Right lobe of liver (tissue), 6 donors: Measurements from ENCODE around the gene CALHM5. TPM values are rescaled to one million over a fixed set of nuclear protein-coding genes. Genes with fewer than 3 reads are reported as not detected.
A peak's percentile ranks its signal among the peaks of the same experiment; 100 is the strongest.

Experiments
- ATAC-seq, 4 donors: fragments of 200-7000 bp; cut with Tn5 transposase; one replicate each; pipeline ENCODE4 v1.9.1; 2020; ENCODE audit warnings: mild to moderate bottlenecking in 4 of 4, moderate library complexity in 4 of 4
- DNase-seq, 3 donors: peaks; one replicate each; pipeline ENCODE4 v3.0.0-alpha.2; 2020
- H3K27ac ChIP-seq, 3 donors: fragments of 200-600 bp; one replicate each; pipeline ENCODE4 v1.8.0; 2022
- H3K27me3 ChIP-seq, 2 donors: fragments of 200-600 bp; one replicate each; pipeline ENCODE4 v1.8.0; 2022
- H3K36me3 ChIP-seq, 4 donors: fragments of 200-600 bp; sonication (generic) in 1 of 4; one replicate each; pipeline versions ENCODE4 v1.5.1 to v1.8.0; 2017 to 2022; ENCODE audit warnings: control low read depth in 1 of 4
- H3K4me1 ChIP-seq, 4 donors: fragments of 200-600 bp; sonication (generic) in 1 of 4; one replicate each; pipeline versions ENCODE4 v1.5.1 to v1.8.0; 2017 to 2022; ENCODE audit warnings: control low read depth in 1 of 4
- H3K4me3 ChIP-seq, 3 donors: fragments of 200-600 bp; one replicate each; pipeline ENCODE4 v1.8.0; 2022
- H3K9me3 ChIP-seq, 4 donors: fragments of 200-600 bp; sonication (generic) in 1 of 4; one replicate each; pipeline versions ENCODE4 v1.5.1 to v1.8.0; 2017 to 2022; ENCODE audit warnings: control low read depth in 1 of 4
- CTCF ChIP-seq, 4 donors: fragments of 200-600 bp in 3 of 4; fragments of 450-650 bp in 1 of 4; IDR thresholded peaks; one replicate each; pipeline versions ENCODE4 v1.5.1 to v1.8.0; 2016 to 2022; ENCODE audit warnings: antibody characterized with exemption in 4 of 4, mild to moderate bottlenecking in 2 of 4
- POLR2A ChIP-seq: fragments of 450-650 bp; IDR thresholded peaks from one replicate; pipeline ENCODE4 v1.6.1; 2017; ENCODE audit warnings: antibody characterized with exemption, mild to moderate bottlenecking
- WGBS: methylation state at CpG from one replicate; pipeline ENCODE4 v1.1.6; 2018; ENCODE audit warnings: low coverage, low lambda C conversion rate; ENCODE audit not compliant: insufficient coverage; ENCODE audit errors: missing lambda C conversion rate; 5-methylcytosine and 5-hydroxymethylcytosine counted together
- intact Hi-C, 2 donors: fragments of 100-400 bp; cut with DNase I; formaldehyde crosslinking; loops; one replicate each; pipeline versions ENCODE4 v1.11.2 to v1.14.1; 2022
- total RNA-seq, 6 experiments: library from RNA; depleted of rRNA in 2 of 6; stranded (reverse); fragments of >200 nt in 2 of 6; fragmentation: NEBNext Ultra II Directional in 3 of 6; extraction: Animal tissue kit (Norgen Biotek cat#: 25700) in 3 of 6; gene quantifications; one replicate each; pipeline versions ENCODE4 v1.1.0 to v1.2.4, GENCODE V29; 2016 to 2023
- donor health status: DM: no; HTN: yes; CAD: no.
- donor health status: DM: no; HTN: no; CAD: no.
- donor health status: DM: no; HTN: no; CAD: no.
- donor health status: DM: no; HTN: yes; CAD: no.
- donor health status: DM: no; HTN: yes; CAD: no.

Gene CALHM5
- total RNA-seq, 6 experiments from 2014 or later: 0.06 to 0.49 (median 0.18) TPM

DNA sequence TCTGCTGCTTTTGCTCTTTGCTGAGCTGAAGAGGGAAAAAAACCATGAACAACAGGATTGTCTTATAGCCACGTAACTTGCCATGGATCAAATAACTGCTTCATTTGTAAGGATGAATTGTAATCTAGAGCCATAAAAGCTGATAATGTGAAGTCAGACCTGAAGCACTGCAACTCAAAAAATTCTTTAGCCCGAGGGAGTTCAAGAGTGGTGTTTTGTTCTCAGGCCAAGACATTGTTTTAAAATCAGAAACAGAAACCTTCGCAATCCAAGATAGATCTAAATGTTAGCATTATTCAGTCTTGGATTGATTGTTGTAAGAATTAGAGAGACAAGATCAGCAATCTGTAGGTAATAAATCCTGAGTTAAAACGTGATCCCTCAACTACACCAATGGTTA is 34.2 kb downstream of the CALHM5 start, which contains the start of gene TRAPPC3L:
Gene TRAPPC3L (minus strand): TSS at position 34 of the 400 bp plus-strand sequence. CDS start 170 bp downstream, outside the sequence.
- TF ChIP-seq POLR2A (no peak), CTCF (IDR thresholded peaks at IDR 0.05) (no peak)
- 61% methylated on average over 4 of the region's 4 CpGs for WGBS

DNA sequence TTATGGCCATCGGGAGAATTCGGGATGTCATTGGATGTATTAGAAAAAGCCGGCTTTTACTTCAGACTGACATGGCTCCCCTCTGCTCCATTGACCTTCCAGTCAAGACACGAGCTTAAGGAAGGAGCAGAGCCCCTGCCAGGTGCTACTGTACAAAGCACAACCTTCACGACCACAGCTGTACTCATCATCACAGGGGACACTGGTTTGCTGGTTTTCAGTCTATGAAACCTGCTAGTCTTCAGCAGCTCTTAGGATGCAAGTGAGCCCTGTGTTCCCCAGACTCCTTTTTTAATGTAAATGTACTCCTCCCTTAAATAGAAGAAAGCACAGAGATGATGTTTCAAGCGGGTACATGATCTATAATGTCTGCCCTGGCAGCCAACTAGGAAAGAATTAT is 35.9 kb downstream of the CALHM5 start:
- TF ChIP-seq CTCF (IDR thresholded peaks at IDR 0.05): no peak
- TF ChIP-seq POLR2A: no peak
- Histone ChIP-seq H3K36me3 (no peaks in the 10 kb centered on the region), H3K4me3 (no peak overlapping the region), H3K9me3 (no peaks in the 10 kb centered on the region), H3K4me1 (peaks cover 0 to 5% (median 0%) of the 10 kb centered on the region in 4 donors), H3K27ac (no peak overlapping the region), H3K27me3 (no peaks in the 10 kb centered on the region)
- WGBS: 94% methylated on average over 4 of the region's 6 CpGs
- DNase-seq: no peak
- intact Hi-C loops: no loop called here
- no peak for ATAC-seq

More for the DNA sequence above, 34.2 kb downstream of the CALHM5 start, which contains the start of gene TRAPPC3L:
- Histone ChIP-seq H3K27me3 (no peaks in the 10 kb centered on the region), H3K4me3 (no peak within 1 kb of the TSS), H3K4me1 (peaks cover 0 to 5% (median 0%) of the 10 kb centered on the region in 4 donors), H3K9me3 (no peaks in the 10 kb centered on the region), H3K27ac (no peak within 1 kb of the TSS), H3K36me3 (no peaks in the 10 kb centered on the region)
- ATAC-seq (no peak), DNase-seq (no peak)
- intact Hi-C loops: no loop called here

DNA sequence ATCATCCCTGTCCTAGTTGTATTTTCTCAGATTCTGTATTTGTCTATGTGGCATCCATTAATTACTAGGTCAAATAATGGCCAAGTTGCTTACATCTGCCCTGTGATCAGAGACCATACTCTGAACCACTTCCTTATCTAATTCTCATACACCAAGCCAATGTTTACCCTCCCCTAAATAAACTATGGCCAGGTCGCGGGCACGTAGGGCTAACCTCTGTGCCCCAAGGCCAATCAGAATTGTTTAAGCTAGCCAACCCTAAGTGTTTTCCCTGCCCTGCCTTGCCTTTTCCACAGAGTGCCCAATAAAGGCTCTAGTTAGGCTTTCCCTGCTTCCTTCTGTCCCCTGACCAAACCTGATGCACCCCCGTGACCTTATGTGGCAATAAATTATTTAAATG is 39.4 kb downstream of the CALHM5 start:
- Histone ChIP-seq H3K4me3 (no peak overlapping the region), H3K9me3 (no peaks in the 10 kb centered on the region), H3K27ac (peak overlapping the region in 1 of 3 donors; percentile 37), H3K4me1 (peaks cover 0 to 5% (median 0%) of the 10 kb centered on the region in 4 donors), H3K36me3 (no peaks in the 10 kb centered on the region), H3K27me3 (no peaks in the 10 kb centered on the region)
- WGBS: 30% methylated on average over 4 of the region's 4 CpGs
- intact Hi-C loops: no loop called here
- ATAC-seq (peak; percentile 83 to 98 (median 94)), DNase-seq (peak in 2 of 3 donors; percentile 22 to 71)
- TF ChIP-seq POLR2A (no peak), CTCF (IDR thresholded peaks at IDR 0.05) (no peak)

DNA sequence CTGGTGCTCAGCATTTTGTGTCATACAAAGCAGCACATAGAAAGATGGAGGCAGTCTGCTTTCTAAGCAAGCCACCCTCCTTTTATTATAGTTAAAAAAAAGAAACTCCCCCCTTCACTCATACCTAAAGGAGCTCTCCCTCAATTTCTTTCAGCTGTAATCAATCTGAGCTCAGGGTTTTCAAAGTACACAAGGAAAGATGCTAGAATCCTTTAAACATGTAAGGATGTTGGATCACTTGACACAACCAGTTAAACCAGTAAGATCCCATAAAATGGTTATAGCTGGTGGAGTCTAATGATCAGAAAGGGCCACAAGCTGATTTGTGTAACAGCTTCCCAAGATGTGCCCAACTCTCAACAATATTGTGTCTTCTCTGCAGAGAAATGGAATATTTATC is 42.0 kb downstream of the CALHM5 start, which contains the start of gene CALHM4:
Gene CALHM4 (plus strand): TSS at position 301 of the 400 bp plus-strand sequence. CDS start 43 bp downstream, at position 344.
- H3K27ac ChIP-seq: no peak within 1 kb of the TSS
- intact Hi-C loops: no loop called here

More for the DNA sequence above, 42.0 kb downstream of the CALHM5 start, which contains the start of gene CALHM4:
- Histone ChIP-seq H3K9me3 (no peaks in the 10 kb centered on the region), H3K4me3 (no peak within 1 kb of the TSS), H3K27me3 (no peaks in the 10 kb centered on the region), H3K36me3 (no peaks in the 10 kb centered on the region), H3K4me1 (peaks cover 0 to 5% (median 0%) of the 10 kb centered on the region in 4 donors)
- no peak for ATAC-seq
- no peak for DNase-seq
- TF ChIP-seq CTCF (IDR thresholded peaks at IDR 0.05): no peak
- no peak for TF ChIP-seq POLR2A
